GM10248 (cell line): ENCODE results near the gene AZU1.

Source experiments
- CTCF ChIA-PET: fragments of 300-600 bp; sonication (Branson Sonifier 250); formaldehyde crosslinking; extraction: SDS; loops from one replicate; lab custom pipeline; 2021; ENCODE audit warnings: antibody characterized with exemption; lab: Yijun Ruan, JAX
- POLR2A ChIA-PET: fragments of 350-650 bp; sonication (Branson Sonifier 250); formaldehyde crosslinking; extraction: SDS; loops from one replicate; lab custom pipeline; 2020; ENCODE audit warnings: antibody characterized with exemption; lab: Yijun Ruan, JAX
- DNase-seq: peaks from one replicate; pipeline ENCODE4 v3.0.0; 2012; ENCODE audit errors: extremely low spot score
- TF ChIP-seq, protein P1 (sequence below): IDR thresholded peaks from 2 replicates; pipeline ENCODE4 v1.5.1; 2012; ENCODE audit warnings: mild to moderate bottlenecking, low read depth; ENCODE audit errors: extremely low read depth, missing control alignments, control extremely low read depth

Gene AZU1

DNA sequence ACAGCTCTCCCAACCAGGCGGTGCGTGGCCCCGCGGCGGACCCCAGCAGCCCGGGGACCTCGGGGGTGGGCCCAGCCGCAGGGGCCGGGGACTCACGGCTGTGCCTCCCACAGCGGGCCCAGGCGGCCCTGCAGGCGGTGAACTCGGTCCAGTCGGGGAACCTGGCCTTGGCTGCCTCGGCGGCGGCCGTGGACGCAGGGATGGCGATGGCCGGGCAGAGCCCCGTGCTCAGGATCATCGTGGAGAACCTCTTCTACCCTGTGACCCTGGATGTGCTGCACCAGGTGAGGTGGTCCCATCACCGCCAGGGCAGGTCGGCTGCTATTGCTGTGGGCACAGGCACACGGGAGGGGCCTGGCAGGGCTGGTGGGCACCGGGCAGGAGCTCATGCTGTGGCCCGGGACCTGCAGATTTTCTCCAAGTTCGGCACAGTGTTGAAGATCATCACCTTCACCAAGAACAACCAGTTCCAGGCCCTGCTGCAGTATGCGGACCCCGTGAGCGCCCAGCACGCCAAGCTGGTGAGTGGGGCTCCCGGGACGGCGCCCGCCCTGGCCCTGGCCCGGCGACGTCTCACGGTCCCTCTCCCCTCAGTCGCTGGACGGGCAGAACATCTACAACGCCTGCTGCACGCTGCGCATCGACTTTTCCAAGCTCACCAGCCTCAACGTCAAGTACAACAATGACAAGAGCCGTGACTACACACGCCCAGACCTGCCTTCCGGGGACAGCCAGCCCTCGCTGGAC lies 23.0 kb upstream of the AZU1 start:
- ChIA-PET POLR2A (no interaction called here), CTCF (no interaction called here)
- no peak for DNase-seq
- TF ChIP-seq, protein P1, sequence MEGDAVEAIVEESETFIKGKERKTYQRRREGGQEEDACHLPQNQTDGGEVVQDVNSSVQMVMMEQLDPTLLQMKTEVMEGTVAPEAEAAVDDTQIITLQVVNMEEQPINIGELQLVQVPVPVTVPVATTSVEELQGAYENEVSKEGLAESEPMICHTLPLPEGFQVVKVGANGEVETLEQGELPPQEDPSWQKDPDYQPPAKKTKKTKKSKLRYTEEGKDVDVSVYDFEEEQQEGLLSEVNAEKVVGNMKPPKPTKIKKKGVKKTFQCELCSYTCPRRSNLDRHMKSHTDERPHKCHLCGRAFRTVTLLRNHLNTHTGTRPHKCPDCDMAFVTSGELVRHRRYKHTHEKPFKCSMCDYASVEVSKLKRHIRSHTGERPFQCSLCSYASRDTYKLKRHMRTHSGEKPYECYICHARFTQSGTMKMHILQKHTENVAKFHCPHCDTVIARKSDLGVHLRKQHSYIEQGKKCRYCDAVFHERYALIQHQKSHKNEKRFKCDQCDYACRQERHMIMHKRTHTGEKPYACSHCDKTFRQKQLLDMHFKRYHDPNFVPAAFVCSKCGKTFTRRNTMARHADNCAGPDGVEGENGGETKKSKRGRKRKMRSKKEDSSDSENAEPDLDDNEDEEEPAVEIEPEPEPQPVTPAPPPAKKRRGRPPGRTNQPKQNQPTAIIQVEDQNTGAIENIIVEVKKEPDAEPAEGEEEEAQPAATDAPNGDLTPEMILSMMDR: no peak

DNA sequence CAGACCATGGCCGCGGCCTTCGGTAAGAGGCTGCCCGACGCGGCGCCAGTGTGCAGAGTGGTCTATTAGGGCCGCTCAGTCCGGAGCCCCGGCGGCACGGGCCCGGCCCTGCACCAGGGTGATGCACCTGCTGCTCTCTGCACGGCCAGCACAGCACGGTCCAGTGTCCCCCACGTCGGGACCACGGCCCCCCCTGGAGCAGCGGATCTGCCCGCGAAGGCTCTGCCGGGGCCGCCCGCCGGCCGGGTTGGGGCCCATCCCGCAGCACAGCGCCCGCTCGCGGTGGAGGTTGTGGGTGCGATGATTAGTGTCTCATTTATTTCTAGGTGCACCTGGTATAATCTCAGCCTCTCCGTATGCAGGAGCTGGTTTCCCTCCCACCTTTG lies 22.5 kb upstream of the AZU1 start:
- TF ChIP-seq, protein P1: no peak
- DNase-seq: no peak
- ChIA-PET POLR2A (no interaction called here), CTCF (no interaction called here)

DNA sequence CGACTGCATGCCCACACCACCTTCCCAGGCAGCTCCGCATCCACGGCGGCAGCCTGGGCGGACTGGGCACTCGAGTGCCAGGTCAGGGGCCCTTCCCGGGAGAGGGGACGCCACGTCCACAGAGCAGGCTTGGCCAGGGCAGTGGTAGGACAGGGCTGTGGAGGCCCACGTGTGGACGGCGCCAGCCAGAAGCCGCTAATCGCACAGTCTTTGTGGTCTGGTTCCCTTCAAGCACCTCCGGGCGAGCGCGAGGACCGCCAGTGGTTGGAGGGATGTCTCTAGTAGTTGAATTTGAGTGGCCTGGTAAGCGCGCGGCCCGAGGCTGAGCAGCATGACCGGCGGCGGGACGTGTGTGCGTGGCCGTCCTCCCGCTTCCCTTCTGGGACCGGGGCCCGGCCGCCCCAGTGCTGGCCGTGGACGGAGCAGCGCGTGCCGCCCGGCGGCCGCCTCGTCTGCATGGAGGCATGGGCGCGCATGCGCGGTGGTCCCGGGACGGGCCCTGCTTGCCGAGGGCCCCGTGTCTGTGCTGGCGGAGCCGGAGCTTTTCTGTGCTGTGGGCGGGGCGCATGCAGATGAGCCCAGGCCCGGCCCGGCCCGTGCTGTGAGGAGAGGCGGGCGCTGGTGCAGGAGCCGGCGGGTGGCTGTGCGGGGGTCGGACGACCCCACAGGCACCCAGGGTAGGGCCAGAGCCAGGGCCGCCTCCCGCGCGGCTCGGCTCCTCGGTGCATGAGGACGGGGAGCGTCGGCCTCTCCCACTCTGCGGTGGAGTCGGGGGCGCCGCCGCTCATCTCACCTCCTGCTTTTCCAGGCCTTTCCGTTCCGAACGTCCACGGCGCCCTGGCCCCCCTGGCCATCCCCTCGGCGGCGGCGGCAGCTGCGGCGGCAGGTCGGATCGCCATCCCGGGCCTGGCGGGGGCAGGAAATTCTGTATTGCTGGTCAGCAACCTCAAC lies 21.8 kb upstream of the AZU1 start:
- DNase-seq: no peak
- TF ChIP-seq, protein P1: no peak
- ChIA-PET POLR2A (no interaction called here), CTCF (no interaction called here)

DNA sequence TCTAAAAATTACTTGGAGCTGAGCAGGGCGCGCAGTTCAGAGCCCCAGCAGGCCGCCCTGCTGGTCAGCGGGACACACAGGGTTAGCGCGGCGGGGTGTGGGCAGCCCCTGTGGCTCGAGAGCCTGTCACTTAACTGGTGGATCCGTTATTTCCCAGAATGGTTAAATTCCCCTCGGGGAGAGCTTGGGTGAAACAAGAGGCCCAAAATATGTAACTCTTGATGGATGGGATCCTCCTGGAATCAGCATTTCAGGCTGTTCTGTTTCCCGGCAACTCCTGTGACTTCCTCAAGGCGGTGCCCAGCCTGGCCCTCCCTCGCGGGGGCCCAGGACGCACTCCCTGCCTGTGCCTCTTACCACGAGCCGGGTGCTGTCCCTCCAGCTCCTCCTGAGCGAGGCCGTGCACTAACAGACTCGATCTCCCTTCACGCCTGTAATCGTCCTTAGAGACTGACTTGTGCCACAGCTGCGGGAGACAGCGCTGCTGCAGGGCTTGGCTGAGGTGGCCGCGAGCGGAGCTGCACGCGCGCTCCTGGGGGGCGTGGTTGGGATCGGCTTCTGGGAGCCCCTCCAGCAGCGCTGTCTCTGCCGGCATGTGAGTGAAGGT lies 20.7 kb upstream of the AZU1 start:
- DNase-seq: no peak
- TF ChIP-seq, protein P1: no peak
- CTCF ChIA-PET: no interaction called here
- POLR2A ChIA-PET: no interaction called here

DNA sequence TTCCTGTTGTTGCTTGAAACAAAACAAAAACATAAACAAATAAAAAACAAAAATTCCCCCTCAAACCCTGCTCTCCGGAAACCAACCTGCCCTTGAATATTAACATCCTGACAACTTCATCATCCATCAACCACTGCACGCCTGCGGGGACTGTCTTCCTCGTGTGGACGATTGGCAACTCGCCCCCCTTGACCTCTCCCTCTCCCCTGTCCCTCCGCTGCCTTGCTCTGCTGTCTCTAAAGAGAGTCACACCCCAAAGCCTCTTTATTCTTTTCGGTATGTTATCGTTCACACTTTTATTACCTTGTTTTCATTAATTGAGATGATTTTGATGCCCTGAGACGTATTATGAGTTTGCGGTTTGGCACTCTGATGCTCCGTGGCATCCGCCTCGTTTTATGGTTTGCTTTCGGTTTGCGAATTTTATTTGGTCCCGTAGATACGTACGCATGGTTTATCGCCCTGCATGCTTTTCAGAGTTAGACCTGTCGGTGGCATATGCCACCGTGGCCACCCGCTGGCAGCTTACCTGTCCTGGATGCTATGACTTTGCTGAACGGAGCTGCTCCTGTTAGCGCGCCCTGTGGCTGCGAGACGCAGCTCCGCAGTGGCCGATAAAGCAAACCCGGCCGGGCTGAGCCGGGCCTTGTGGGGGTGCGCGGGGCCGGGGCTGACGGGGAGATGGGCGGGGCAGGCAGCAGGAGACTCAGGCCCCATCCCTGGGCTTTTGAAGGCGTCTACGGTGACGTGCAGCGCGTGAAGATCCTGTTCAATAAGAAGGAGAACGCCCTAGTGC lies 19.8 kb upstream of the AZU1 start:
- no peak for DNase-seq
- TF ChIP-seq, protein P1: no peak
- POLR2A ChIA-PET: interaction anchor here (1.0 kb wide), 1 partner anchor 99 kb away, joined by 3 read pairs; no protein-coding TSS in a partner anchor
- CTCF ChIA-PET: no interaction called here

DNA sequence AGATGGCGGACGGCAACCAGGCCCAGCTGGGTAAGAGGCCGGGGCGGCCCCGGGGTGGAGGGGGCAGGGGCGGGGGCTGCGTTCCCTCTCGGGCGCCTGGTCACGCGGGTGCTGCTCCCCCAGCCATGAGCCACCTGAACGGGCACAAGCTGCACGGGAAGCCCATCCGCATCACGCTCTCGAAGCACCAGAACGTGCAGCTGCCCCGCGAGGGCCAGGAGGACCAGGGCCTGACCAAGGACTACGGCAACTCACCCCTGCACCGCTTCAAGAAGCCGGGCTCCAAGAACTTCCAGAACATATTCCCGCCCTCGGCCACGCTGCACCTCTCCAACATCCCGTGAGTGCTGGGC lies 19.2 kb upstream of the AZU1 start:
- POLR2A ChIA-PET: interaction anchor here (0.6 to 1.0 kb wide), 2 partner anchors 39 to 99 kb away, joined by 3 to 7 read pairs; no protein-coding TSS in a partner anchor
- TF ChIP-seq, protein P1: no peak
- no peak for DNase-seq
- CTCF ChIA-PET: no interaction called here
